ENCODE data around the gene ATP2B3.

ATP2B3 gene

DNA sequence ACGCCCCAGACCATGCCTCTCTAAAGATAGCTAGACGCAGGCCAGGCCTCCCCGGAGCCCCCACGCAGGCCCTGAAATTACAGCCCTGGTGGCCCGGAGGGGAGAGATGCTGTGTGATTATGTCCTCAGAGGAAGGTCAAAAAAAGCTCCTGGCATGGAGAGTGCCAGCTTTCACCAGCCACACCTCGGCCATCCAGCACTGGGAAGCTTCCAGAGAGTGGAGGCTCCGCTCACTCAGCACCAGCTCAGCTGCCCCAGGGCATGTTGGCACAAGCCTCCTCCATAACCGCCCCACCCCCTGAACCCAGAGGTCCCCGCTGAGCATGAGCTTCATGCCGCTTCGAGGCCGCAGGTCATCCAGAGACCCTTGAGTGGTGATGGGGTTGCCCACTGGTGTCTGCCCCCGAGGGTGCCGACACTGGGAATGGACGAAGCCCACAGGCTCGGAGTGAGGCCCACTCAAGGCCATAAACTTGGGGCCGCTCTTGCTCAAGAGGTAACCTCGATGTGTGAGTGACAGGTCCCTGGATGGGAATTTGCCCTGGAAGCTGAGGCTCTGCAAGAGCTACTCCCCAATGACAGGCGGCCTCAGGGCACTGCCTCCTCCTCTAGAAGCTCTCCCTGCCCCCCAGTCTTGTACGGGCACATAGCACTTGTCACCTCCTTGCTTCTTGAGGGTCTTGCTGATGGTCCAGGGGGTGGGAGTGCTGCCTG is 27.1 kb upstream of the ATP2B3 start:
- no peak for DNase-seq

GRCh38 chrX:153491351-153491914 is 26.0 kb upstream of the ATP2B3 start:
- DNase-seq, result no peak

- DNase-seq, result no peak
Observed at GRCh38 chrX:153491918-153492317, 25.5 kb upstream of the ATP2B3 start.

DNA sequence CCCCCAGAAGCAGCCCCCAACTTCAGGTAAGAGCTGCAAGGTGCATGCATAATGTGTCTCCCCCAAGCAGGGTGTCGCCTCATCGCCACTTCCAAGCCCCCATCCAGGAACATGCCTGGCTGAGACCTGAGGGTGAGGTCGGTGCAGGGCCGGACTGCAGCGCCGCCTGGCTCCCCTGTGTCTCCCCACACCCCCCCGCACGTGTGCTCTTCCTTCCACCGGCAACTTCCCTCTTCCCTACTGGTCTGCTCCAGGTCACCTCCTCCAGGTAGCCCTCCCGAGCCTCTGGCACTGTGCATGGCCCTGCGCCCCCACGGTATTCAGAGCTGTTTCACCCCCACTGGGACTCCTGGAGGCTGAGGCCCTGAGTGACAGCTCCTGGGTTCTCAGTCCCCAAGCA is 24.9 kb upstream of the ATP2B3 start:
- no peak for DNase-seq

DNA sequence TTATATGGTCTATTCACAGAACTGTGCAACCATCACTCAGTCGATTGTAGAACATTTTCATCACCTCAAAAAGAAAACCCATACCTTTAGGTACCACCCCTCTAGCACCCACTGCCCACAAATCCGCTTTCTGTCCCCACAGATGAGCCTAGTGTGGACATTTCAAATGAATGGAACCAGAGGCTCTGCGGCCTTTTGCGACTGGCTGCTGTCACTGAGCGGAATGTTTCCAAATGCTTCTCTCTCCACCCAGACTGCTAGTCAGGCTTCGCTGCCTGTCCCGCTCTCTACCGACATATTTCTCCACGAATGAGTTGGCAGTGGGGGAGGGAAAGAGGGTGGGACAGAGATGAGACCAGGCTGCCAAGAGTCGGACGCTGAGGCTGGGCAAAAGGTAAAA is 24.4 kb upstream of the ATP2B3 start:
- DNase-seq, result no peak

DNA sequence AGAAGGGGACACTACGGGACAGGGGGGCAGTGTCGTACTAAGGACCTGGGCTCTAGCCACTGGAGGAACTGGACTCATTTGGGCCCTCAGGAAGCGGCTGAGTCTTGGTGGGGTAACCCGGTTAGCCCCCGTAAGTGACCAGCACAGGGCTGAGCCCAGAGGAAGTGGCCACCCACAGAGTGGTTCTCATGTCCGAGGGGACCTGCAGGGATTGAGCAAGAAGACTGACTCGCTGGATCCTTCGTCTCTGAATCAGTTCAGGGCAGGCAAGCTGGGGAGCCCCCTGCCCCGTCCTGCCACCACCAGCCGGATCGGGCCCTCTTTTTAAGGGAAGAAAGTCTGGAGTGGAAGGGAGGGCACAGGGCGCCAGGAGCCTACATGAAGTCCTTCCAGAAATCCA is 23.4 kb upstream of the ATP2B3 start:
- DNase-seq, result no peak

DNA sequence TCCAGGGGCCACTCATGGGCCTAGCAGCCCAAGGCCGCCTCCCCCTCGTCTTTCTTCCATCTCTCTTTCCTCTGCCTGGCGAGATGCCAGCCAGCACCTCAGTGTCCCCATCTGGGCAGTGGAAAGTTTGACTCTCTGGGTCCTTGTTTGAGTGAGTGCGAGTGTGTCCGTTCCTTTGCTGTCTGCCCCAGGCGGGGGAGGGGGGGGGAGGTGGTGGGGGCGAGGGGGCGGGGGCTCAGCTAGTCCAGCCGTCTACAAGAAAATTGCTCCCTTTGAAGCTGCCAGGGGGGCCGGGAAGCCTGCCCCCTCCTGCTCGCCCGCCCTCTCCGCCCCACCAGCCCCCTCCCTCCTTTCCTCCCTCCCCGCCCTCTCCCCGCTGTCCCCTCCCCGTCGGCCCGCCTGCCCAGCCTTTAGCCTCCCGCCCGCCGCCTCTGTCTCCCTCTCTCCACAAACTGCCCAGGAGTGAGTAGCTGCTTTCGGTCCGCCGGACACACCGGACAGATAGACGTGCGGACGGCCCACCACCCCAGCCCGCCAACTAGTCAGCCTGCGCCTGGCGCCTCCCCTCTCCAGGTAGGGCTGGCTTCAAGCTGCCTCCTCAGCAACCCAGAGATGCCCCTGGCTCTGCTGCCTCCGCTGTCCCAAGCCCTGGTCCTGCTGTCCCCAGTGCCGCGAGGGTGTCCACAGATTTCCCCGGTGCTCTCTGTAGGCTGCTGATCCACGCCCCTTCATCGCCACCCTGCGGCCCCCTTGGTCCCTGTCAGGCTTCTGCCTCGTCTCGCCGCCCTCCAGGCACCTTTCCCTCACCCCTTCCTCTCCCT is 22.7 kb upstream of the ATP2B3 start, which contains the start of gene BGN:
Gene BGN (plus strand): TSS at position 440 of the 821 bp plus-strand sequence. CDS start 9,652 bp downstream, outside the sequence.
- peak in 1 of 2 experiments; percentile 25 for DNase-seq

DNA sequence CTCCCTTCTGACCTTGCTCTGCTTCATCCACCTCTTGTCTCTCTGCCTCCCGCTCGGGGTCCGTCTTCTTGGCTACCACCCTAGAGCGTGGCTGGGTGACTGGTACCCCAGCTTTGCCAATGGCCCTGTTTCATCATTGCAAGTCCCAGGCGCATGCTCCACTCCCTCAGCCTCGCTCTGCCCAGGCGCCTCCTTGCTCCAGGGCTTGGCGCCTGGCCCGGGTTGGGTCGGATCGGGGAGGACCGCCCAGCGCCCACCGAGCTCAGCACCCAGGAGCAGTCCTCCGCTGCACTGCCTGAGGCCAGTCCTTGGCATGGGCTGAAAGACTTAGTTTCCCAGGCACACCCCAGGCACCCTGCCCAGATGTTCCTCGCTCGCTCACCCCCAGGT is 22.1 kb upstream of the ATP2B3 start:
- DNase-seq, result no peak

- no peak for DNase-seq
Observed at GRCh38 chrX:153495903-153496589, 21.4 kb upstream of the ATP2B3 start.

GRCh38 chrX:153496590-153496959 is 20.9 kb upstream of the ATP2B3 start:
- DNase-seq, result no peak

GRCh38 chrX:153498453-153498852 is 19.0 kb upstream of the ATP2B3 start:
- DNase-seq, result no peak

DNA sequence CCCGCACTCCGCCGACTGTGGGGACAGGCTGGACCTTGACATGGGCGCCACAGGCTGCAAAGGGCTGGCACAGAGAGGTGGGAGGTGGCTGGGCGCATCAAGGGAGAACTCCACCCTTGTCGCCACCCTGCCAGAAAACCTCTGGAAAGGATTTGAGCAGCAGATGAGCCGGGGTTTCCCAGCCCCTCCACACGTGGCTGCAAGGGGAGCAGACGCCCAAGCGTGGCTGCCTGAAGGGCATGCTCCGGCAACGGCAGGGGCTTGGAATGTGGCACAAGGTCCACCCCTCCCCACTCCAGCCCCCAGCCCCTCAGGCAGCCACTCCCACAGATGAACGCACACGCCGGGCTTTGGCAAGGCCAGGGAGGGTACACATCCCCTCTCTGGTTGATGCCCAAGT is 18.1 kb upstream of the ATP2B3 start:
- no peak for DNase-seq

GRCh38 chrX:153499876-153500275 is 17.6 kb upstream of the ATP2B3 start:
- DNase-seq, result no peak

DNA sequence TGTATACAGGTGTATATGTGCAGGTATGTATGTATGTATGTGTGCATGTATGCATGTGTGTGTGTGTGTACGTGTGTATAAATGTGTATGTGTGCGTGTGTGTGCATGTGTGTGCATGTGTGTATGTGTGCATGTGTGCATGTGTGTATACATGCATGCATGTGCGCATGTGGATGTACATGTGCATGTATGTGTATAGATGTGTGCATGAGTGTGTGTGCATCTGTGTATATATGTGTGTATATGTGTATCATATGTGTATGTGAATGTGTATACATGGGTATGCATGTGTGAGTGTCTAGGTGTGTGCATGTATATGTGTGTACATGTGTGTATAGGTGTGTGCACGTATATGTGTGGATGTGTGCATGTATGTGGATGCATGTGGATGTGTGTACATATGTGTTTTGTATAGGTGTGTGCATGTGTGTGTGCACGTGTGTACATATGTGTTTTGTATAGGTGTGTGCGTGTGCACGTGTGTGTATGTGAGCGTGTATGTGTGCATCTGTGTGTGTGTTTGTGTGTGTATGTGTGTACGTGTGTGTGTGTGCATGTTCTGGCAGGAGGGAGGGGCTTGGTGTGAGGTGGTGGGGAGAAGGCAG is 16.7 kb upstream of the ATP2B3 start:
- no peak for DNase-seq

DNA sequence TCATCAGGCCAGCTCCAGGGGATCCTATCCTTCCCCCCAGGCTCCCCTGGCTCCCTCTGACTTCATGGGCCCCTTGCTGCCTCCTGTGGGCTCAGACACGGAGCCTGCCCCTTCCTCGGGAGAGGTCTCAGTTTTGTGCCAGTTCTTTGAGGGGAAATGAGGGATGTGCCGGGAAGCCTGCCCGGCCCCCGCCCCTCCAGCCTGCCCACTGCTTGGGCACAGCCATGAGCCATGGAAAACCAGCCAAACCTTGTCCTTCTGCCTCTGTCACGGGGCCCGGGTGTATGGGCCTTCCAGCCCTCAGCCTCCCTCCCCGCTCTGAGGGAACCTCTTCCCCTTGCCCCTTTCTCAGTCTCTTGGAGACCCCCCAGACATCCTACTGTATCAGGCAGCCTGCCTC is 15.9 kb upstream of the ATP2B3 start:
- no peak for DNase-seq

- no peak for DNase-seq
Observed at GRCh38 chrX:153502131-153502530, 15.3 kb upstream of the ATP2B3 start.

DNA sequence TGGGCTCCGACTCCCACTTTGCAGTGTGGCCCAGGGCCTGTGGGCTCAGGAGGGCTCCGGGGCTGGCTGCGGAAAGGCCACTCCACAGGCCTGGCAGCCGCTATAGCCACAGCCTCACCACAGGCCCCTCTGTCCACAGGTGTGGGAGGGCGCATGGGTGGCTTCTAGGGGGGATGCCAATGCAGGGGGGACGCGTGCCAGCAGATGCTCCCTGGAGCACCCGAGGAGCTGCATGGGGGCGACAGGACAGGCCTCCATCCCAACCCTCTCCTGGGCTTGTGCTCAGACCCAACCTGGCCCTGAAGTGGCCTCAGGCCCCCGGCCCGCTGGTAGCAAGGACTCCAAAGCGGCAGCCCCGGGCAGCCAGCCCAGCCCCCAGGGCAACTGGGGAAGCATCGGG is 14.6 kb upstream of the ATP2B3 start:
- DNase-seq, result no peak

DNA sequence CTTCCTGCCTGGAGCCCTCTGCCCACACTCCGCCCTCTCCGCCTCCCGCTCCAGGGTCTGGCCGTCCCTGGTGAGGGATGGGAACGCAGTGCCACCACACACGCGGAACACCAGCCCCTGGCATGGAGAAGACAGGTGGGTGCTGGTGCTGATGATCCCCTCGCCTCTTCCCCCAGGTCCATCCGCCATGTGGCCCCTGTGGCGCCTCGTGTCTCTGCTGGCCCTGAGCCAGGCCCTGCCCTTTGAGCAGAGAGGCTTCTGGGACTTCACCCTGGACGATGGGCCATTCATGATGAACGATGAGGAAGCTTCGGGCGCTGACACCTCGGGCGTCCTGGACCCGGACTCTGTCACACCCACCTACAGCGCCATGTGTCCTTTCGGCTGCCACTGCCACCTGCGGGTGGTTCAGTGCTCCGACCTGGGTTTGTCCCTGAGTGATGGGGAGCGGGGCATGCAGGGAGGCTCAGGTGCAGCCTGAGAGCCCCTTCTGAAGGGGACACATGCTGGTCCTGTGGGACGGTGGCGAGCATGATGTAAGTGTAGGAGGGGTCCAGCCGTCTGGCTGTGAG is 12.9 kb upstream of the ATP2B3 start:
- no peak for DNase-seq

DNA sequence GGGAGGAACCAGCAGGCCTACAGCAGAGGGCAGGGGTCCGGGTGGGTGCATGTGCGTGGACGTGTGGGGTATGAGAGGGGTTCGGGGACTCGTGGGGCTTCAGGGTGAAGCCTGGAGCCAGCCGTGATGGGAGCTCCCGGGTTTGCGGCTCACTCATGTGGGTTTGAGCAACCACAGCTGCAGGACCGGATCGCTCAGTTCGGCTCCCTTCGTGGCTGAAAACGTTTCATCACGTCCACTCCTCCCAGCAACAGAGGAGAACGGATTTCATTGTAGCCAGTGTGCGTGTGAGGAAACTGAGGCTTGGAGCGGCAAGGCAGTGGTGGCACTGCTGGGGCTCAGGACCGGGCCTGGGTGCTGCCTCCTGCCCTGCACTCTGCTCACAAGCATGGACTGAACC is 12.1 kb upstream of the ATP2B3 start:
- no peak for DNase-seq

- peak; percentile 88 to 91 for DNase-seq
Observed at GRCh38 chrX:153507484-153508178, 9.8 kb upstream of the ATP2B3 start.

GRCh38 chrX:153509592-153509991 is 7.8 kb upstream of the ATP2B3 start:
- DNase-seq, result no peak

DNA sequence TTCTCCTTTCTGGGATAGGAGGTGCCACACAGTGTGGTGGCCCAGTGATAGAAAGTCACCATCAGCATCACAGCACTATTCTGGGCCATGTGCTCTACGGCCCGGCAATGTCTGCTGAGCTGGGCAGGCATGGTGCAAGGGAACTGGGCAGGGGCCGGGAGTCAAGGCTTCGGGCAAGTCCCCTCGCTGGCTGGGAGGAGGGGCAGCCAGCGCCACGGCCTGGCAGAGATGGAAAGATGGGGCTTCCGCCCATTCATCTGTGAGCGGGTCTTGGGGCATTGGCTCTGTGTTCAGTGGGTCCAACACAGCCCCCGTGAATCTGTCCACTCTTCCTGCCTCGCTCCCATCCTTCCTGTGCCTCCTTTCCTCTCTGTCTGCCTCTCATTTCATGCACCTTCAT is 7.1 kb upstream of the ATP2B3 start:
- no peak for DNase-seq

Measured in activated T-cell treated with anti-CD3 and anti-CD28 coated beads, Interleukin-2, amount 50 U/mL, for 48 hours (primary cell).